Measurements from ENCODE around the gene AUTS2. TPM values are rescaled to one million over a fixed set of nuclear protein-coding genes. Genes with fewer than 3 reads are reported as not detected.

The AUTS2 gene
- total and polyA plus RNA-seq, 10 of the 15 experiments (the other 5 are each of a cell fraction or from before 2014, with no cell fraction given) = 6.4 to 55.6 (median 21.6) TPM

DNA sequence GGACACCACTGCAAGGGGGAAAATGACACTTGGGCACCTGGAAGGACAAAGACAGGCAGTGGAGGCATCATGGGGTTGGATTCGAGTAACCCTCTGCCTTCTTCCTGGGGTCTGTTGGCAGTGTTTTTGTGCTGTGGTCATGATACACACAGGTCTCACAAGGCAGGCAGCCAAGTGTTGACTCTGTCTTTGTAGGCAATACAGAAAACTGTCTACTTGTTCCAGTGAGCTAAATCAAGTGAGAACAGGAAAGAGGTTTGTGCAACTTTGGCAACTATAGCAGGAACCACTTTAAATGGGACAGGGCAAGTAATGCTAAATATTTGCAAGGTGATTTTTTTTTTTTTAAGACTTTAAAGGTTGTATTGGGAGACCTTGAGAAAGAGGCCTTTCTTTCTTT is 955.1 kb downstream of the AUTS2 start:
- no peak overlapping the region for H2AFZ ChIP-seq (ENCODE audit: control insufficient read depth, low read depth, low read length)
- H3K27ac ChIP-seq (ENCODE audit: control insufficient read depth, insufficient read depth) = no peak overlapping the region
- ChIA-PET POLR2A (no interaction called here), CTCF (no interaction called here), RAD21 (ENCODE audit: unreplicated experiment) (no interaction called here), SMC1A (ENCODE audit: uncharacterized antibody, unreplicated experiment) (no interaction called here)
- no peak for ATAC-seq
- BruUV-seq (replicated peaks) = no TSS peak
- H3K9me3 ChIP-seq (replicated peaks; ENCODE audit: control insufficient read depth, insufficient read depth, low read length) = no peaks in the 10 kb centered on the region; the same call in 2 of the 3 replicates
- intact Hi-C loops (cut with micrococcal nuclease; ENCODE audit: unreplicated experiment) = no loop called here
- no peak overlapping the region for H3K4me3 ChIP-seq
- FAIRE-seq = no peak
- 0% methylated on average over 1 of the region's 1 CpG for WGBS (ENCODE audit: insufficient coverage, insufficient replicate concordance, low lambda C conversion rate, missing lambda C conversion rate)
- H4K20me1 ChIP-seq (ENCODE audit: control insufficient read depth, insufficient read depth) = no peaks in the 10 kb centered on the region
- no peak for DNase-seq (ENCODE audit: low read depth, low spot score)
- no peaks in the 10 kb centered on the region; a peak in 1 of 4 replicates for H3K36me3 ChIP-seq (ENCODE audit: control insufficient read depth in 2 of 2, insufficient read depth in 2 of 2, low read length in 1 of 2)
- H3K4me2 ChIP-seq (ENCODE audit: control insufficient read depth, insufficient read depth) = no peak overlapping the region
- no peak overlapping the region for H3K9ac ChIP-seq (ENCODE audit: control insufficient read depth, insufficient read depth, low read length)
- no peaks in the 10 kb centered on the region for H3K27me3 ChIP-seq (replicated peaks in 1 of 2; ENCODE audit: control insufficient read depth in 2 of 2, insufficient read depth in 2 of 2, low read length in 1 of 2)
- in situ Hi-C loops (cut with MboI) = no loop called here
- H3K79me2 ChIP-seq (ENCODE audit: control insufficient read depth, insufficient read depth, low read length) = no peaks in the 10 kb centered on the region
- H3K4me1 ChIP-seq (ENCODE audit: control insufficient read depth, insufficient read depth, low read length) = no peaks in the 10 kb centered on the region
- TF ChIP-seq PRDM15 (CRISPR knock-in tag; IDR thresholded peaks at IDR 0.05) = no peak
- TF ChIP-seq CHD2 (IDR thresholded peaks at IDR 0.05; ENCODE audit: borderline replicate concordance, low read depth, low read length) = no peak
- no peak for TF ChIP-seq CBX5 (IDR thresholded peaks at IDR 0.05; ENCODE audit: low read depth)
- TF ChIP-seq STAT3 (IDR thresholded peaks at IDR 0.05; ENCODE audit: low read depth, low read length) = no peak
- no peak for TF ChIP-seq SRF (IDR thresholded peaks at IDR 0.05; ENCODE audit: low read depth in 2 of 2, low read length in 2 of 2)
- no peak for TF ChIP-seq REST (IDR thresholded peaks at IDR 0.05; ENCODE audit: low read depth, low read length)
- TF ChIP-seq USF2 (IDR thresholded peaks at IDR 0.05; ENCODE audit: borderline replicate concordance, low read depth, low read length) = no peak
- TF ChIP-seq SIX5 (IDR thresholded peaks at IDR 0.05; ENCODE audit: low read depth, low read length, severe bottlenecking) = no peak
- no peak for TF ChIP-seq POLR2AphosphoS2 (IDR thresholded peaks at IDR 0.05; ENCODE audit: low read depth, low read length)
- TF ChIP-seq HCFC1 (IDR thresholded peaks at IDR 0.05; ENCODE audit: low read length) = no peak
- TF ChIP-seq, protein P1, sequence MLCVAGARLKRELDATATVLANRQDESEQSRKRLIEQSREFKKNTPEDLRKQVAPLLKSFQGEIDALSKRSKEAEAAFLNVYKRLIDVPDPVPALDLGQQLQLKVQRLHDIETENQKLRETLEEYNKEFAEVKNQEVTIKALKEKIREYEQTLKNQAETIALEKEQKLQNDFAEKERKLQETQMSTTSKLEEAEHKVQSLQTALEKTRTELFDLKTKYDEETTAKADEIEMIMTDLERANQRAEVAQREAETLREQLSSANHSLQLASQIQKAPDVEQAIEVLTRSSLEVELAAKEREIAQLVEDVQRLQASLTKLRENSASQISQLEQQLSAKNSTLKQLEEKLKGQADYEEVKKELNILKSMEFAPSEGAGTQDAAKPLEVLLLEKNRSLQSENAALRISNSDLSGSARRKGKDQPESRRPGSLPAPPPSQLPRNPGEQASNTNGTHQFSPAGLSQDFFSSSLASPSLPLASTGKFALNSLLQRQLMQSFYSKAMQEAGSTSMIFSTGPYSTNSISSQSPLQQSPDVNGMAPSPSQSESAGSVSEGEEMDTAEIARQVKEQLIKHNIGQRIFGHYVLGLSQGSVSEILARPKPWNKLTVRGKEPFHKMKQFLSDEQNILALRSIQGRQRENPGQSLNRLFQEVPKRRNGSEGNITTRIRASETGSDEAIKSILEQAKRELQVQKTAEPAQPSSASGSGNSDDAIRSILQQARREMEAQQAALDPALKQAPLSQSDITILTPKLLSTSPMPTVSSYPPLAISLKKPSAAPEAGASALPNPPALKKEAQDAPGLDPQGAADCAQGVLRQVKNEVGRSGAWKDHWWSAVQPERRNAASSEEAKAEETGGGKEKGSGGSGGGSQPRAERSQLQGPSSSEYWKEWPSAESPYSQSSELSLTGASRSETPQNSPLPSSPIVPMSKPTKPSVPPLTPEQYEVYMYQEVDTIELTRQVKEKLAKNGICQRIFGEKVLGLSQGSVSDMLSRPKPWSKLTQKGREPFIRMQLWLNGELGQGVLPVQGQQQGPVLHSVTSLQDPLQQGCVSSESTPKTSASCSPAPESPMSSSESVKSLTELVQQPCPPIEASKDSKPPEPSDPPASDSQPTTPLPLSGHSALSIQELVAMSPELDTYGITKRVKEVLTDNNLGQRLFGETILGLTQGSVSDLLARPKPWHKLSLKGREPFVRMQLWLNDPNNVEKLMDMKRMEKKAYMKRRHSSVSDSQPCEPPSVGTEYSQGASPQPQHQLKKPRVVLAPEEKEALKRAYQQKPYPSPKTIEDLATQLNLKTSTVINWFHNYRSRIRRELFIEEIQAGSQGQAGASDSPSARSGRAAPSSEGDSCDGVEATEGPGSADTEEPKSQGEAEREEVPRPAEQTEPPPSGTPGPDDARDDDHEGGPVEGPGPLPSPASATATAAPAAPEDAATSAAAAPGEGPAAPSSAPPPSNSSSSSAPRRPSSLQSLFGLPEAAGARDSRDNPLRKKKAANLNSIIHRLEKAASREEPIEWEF (IDR thresholded peaks at IDR 0.05; ENCODE audit: insufficient replicate concordance, low read depth, low read length) = no peak

All from GM12878 (cell line).